GM23338 (cell line): ENCODE results near the gene TSHZ2. TPM values are rescaled to one million over a fixed set of nuclear protein-coding genes. Genes with fewer than 3 reads are reported as not detected.

Experiments used
- ATAC-seq: fragments of 200-7000 bp; cut with Tn5 transposase; 3 replicates; pipeline ENCODE4 v1.9.1; 2020
- DNase-seq: peaks from one replicate; pipeline ENCODE4 v3.0.0-alpha.2; 2015; ENCODE audit warnings: low spot score
- H2AFZ ChIP-seq: fragments of 200-600 bp; sonication (generic); 2 replicates; pipeline ENCODE4 v1.8.0; 2016; ENCODE audit warnings: antibody characterized with exemption, mild to moderate bottlenecking, moderate library complexity
- H3F3A ChIP-seq: fragments of 200-600 bp; sonication (generic); replicated peaks from 2 replicates; pipeline ENCODE4 v1.8.0; 2017; ENCODE audit warnings: antibody characterized with exemption, mixed run types, low read depth
- H3K27ac ChIP-seq: fragments of 200-600 bp; sonication (generic); 2 replicates; pipeline ENCODE4 v1.6.1; 2016; ENCODE audit warnings: low read depth
- H3K27me3 ChIP-seq: fragments of 200-600 bp; sonication (generic); 2 replicates; pipeline ENCODE4 v1.8.0; 2016; ENCODE audit warnings: mild to moderate bottlenecking, mixed run types, moderate library complexity; ENCODE audit not compliant: insufficient read depth
- H3K36me3 ChIP-seq: fragments of 200-600 bp; sonication (generic); 2 replicates; pipeline ENCODE4 v1.8.0; 2016; ENCODE audit warnings: mild to moderate bottlenecking; ENCODE audit not compliant: insufficient read depth
- H3K4me1 ChIP-seq: fragments of 200-600 bp; sonication (generic); 2 replicates; pipeline ENCODE4 v1.8.0; 2016; ENCODE audit warnings: mild to moderate bottlenecking, moderate library complexity; ENCODE audit not compliant: insufficient read depth
- H3K4me2 ChIP-seq: fragments of 200-600 bp; sonication (generic); 2 replicates; pipeline ENCODE4 v1.7.1; 2017; ENCODE audit warnings: mixed run types
- H3K4me3 ChIP-seq: fragments of 200-600 bp; sonication (generic); 2 replicates; pipeline ENCODE4 v1.6.1; 2016; ENCODE audit warnings: mixed run types
- H3K79me2 ChIP-seq: fragments of 200-600 bp; sonication (generic); replicated peaks from 2 replicates; pipeline ENCODE4 v1.8.0; 2017; ENCODE audit warnings: mild to moderate bottlenecking; ENCODE audit not compliant: insufficient read depth
- H3K9me2 ChIP-seq: fragments of 200-600 bp; sonication (generic); 2 replicates; pipeline ENCODE4 v1.8.0; 2017; ENCODE audit not compliant: insufficient read depth
- H4K20me1 ChIP-seq: fragments of 200-600 bp; sonication (generic); replicated peaks from 2 replicates; pipeline ENCODE4 v1.8.0; 2017; ENCODE audit warnings: mild to moderate bottlenecking; ENCODE audit not compliant: insufficient read depth
- H3K27ac Mint-ChIP-seq: 2 replicates; pipeline ENCODE4 v1.8.0; 2020; ENCODE audit warnings: inconsistent platforms, mild to moderate bottlenecking, moderate library complexity, mixed read lengths
- H3K27me3 Mint-ChIP-seq: 3 replicates; pipeline ENCODE4 v1.8.0; 2022; ENCODE audit warnings: low read depth, mild to moderate bottlenecking, moderate library complexity, mixed read lengths, inconsistent platforms; ENCODE audit not compliant: insufficient read depth, poor library complexity
- H3K36me3 Mint-ChIP-seq: 3 replicates; pipeline ENCODE4 v1.8.0; 2021; ENCODE audit warnings: low read depth, mild to moderate bottlenecking, inconsistent platforms, moderate library complexity, mixed read lengths
- H3K4me1 Mint-ChIP-seq: 3 replicates; pipeline ENCODE4 v1.8.0; 2020; ENCODE audit warnings: mild to moderate bottlenecking, inconsistent platforms, mixed read lengths
- H3K4me3 Mint-ChIP-seq: 3 replicates; pipeline ENCODE4 v1.8.0; 2021; ENCODE audit warnings: moderate library complexity, mild to moderate bottlenecking, inconsistent platforms, mixed read lengths
- H3K9me3 Mint-ChIP-seq: 3 replicates; pipeline ENCODE4 v1.8.0; 2020; ENCODE audit warnings: moderate library complexity, mild to moderate bottlenecking, inconsistent platforms, mixed read lengths
- CREB1 ChIP-seq: fragments of 250-450 bp; sonication (Bioruptor Pico); IDR thresholded peaks from 2 replicates; pipeline ENCODE4 v1.5.0; 2020; ENCODE audit warnings: low read depth, mild to moderate bottlenecking, moderate library complexity
- EZH2phosphoT487 ChIP-seq: fragments of 200-600 bp; sonication (generic); IDR thresholded peaks from one replicate; pipeline ENCODE4 v1.8.1; 2018; ENCODE audit warnings: antibody characterized with exemption; ENCODE audit not compliant: unreplicated experiment
- POLR2AphosphoS5 ChIP-seq: IDR thresholded peaks from 2 replicates; pipeline ENCODE4 v1.6.1; 2016; ENCODE audit warnings: antibody characterized with exemption, low read depth
- STAT1 ChIP-seq: IDR thresholded peaks from one replicate; pipeline ENCODE4 v1.6.1; 2016; ENCODE audit warnings: antibody characterized with exemption; ENCODE audit not compliant: unreplicated experiment
- ZNF114 ChIP-seq: fragments of 250-450 bp; sonication (Bioruptor Pico); IDR thresholded peaks from 2 replicates; pipeline ENCODE4 v1.5.0; 2020; ENCODE audit warnings: mild to moderate bottlenecking, moderate library complexity
- polyA plus RNA-seq: library from polyadenylated mRNA; unstranded; fragments of >200 nt; fragmentation: Nextera tagmentation; extraction: Ambion mirVana; gene quantifications from 2 replicates; pipeline ENCODE4 v1.2.1, GENCODE V29; 2016
- total RNA-seq: library from RNA; depleted of rRNA; stranded (reverse); fragments of >200 nt; shearing (Covaris generic); gene quantifications from 2 replicates; pipeline ENCODE4 v1.2.3, GENCODE V29; 2014
- TF ChIP-seq, protein P1 (sequence below), 2 experiments: fragments of 200-600 bp in 1 of 2; sonication (generic) in 1 of 2; conservative IDR thresholded peaks; 2 replicates each; pipeline versions ENCODE4 v1.5.1 to v1.6.1; 2016 to 2017; ENCODE audit warnings: antibody characterized with exemption in 2 of 2, low read depth in 2 of 2, mild to moderate bottlenecking in 2 of 2, moderate library complexity in 1 of 2
- TF ChIP-seq, protein P2 (sequence below): fragments of 250-450 bp; sonication (Bioruptor Pico); IDR thresholded peaks from 2 replicates; pipeline ENCODE4 v1.5.0; 2020; ENCODE audit warnings: mild to moderate bottlenecking, moderate library complexity

TSHZ2 gene
- total and polyA plus RNA-seq, 2 experiments from 2014 or later: 0.49 to 1.3 TPM

DNA sequence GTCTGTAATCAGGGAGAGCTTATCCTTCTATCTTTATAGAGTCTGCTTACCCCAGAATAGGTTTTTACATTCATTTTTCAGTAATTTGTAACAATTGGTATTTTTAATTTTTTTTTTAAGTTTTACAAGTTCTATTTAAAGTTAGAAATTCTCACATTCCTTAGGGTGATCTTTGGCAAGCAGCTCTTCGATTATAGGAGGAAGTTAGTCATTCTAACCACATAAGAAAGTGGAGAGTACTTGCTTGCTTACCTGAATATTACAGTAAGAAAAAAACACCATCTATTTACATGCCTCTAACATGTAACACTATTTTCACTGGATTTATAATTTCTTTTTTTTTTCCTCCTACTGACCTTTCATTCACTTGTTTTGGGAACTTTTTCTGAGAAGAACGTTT lies 6.7 kb downstream of the TSHZ2 start:
- DNase-seq (no peak), ATAC-seq (no peak)
- Histone ChIP-seq H4K20me1 (no peaks in the 10 kb centered on the region), H3K4me2 (no peak overlapping the region), H3K27me3 (peaks cover 10% of the 10 kb centered on the region), H3K4me3 (no peak overlapping the region), H3F3A (no peaks in the 10 kb centered on the region), H2AFZ (no peak overlapping the region), H3K27ac (no peak overlapping the region), H3K79me2 (no peaks in the 10 kb centered on the region), H3K4me1 (peaks cover 11% of the 10 kb centered on the region), H3K9me2 (no peaks in the 10 kb centered on the region), H3K36me3 (no peaks in the 10 kb centered on the region)
- no peaks in the 10 kb centered on the region for H3K27me3 Mint-ChIP-seq
- no peak overlapping the region for H3K4me3 Mint-ChIP-seq
- peaks cover 17% of the 10 kb centered on the region for H3K4me1 Mint-ChIP-seq
- H3K9me3 Mint-ChIP-seq: no peaks in the 10 kb centered on the region
- no peak for TF ChIP-seq EZH2phosphoT487
- TF ChIP-seq CREB1 (CRISPR knock-in tag): no peak
- TF ChIP-seq, protein P1, sequence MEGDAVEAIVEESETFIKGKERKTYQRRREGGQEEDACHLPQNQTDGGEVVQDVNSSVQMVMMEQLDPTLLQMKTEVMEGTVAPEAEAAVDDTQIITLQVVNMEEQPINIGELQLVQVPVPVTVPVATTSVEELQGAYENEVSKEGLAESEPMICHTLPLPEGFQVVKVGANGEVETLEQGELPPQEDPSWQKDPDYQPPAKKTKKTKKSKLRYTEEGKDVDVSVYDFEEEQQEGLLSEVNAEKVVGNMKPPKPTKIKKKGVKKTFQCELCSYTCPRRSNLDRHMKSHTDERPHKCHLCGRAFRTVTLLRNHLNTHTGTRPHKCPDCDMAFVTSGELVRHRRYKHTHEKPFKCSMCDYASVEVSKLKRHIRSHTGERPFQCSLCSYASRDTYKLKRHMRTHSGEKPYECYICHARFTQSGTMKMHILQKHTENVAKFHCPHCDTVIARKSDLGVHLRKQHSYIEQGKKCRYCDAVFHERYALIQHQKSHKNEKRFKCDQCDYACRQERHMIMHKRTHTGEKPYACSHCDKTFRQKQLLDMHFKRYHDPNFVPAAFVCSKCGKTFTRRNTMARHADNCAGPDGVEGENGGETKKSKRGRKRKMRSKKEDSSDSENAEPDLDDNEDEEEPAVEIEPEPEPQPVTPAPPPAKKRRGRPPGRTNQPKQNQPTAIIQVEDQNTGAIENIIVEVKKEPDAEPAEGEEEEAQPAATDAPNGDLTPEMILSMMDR (conservative IDR thresholded peaks at IDR 0.05; ENCODE audit: low read depth in 2 of 2): no peak
- TF ChIP-seq POLR2AphosphoS5: no peak
- TF ChIP-seq ZNF114 (CRISPR knock-in tag): no peak
- TF ChIP-seq, protein P2, sequence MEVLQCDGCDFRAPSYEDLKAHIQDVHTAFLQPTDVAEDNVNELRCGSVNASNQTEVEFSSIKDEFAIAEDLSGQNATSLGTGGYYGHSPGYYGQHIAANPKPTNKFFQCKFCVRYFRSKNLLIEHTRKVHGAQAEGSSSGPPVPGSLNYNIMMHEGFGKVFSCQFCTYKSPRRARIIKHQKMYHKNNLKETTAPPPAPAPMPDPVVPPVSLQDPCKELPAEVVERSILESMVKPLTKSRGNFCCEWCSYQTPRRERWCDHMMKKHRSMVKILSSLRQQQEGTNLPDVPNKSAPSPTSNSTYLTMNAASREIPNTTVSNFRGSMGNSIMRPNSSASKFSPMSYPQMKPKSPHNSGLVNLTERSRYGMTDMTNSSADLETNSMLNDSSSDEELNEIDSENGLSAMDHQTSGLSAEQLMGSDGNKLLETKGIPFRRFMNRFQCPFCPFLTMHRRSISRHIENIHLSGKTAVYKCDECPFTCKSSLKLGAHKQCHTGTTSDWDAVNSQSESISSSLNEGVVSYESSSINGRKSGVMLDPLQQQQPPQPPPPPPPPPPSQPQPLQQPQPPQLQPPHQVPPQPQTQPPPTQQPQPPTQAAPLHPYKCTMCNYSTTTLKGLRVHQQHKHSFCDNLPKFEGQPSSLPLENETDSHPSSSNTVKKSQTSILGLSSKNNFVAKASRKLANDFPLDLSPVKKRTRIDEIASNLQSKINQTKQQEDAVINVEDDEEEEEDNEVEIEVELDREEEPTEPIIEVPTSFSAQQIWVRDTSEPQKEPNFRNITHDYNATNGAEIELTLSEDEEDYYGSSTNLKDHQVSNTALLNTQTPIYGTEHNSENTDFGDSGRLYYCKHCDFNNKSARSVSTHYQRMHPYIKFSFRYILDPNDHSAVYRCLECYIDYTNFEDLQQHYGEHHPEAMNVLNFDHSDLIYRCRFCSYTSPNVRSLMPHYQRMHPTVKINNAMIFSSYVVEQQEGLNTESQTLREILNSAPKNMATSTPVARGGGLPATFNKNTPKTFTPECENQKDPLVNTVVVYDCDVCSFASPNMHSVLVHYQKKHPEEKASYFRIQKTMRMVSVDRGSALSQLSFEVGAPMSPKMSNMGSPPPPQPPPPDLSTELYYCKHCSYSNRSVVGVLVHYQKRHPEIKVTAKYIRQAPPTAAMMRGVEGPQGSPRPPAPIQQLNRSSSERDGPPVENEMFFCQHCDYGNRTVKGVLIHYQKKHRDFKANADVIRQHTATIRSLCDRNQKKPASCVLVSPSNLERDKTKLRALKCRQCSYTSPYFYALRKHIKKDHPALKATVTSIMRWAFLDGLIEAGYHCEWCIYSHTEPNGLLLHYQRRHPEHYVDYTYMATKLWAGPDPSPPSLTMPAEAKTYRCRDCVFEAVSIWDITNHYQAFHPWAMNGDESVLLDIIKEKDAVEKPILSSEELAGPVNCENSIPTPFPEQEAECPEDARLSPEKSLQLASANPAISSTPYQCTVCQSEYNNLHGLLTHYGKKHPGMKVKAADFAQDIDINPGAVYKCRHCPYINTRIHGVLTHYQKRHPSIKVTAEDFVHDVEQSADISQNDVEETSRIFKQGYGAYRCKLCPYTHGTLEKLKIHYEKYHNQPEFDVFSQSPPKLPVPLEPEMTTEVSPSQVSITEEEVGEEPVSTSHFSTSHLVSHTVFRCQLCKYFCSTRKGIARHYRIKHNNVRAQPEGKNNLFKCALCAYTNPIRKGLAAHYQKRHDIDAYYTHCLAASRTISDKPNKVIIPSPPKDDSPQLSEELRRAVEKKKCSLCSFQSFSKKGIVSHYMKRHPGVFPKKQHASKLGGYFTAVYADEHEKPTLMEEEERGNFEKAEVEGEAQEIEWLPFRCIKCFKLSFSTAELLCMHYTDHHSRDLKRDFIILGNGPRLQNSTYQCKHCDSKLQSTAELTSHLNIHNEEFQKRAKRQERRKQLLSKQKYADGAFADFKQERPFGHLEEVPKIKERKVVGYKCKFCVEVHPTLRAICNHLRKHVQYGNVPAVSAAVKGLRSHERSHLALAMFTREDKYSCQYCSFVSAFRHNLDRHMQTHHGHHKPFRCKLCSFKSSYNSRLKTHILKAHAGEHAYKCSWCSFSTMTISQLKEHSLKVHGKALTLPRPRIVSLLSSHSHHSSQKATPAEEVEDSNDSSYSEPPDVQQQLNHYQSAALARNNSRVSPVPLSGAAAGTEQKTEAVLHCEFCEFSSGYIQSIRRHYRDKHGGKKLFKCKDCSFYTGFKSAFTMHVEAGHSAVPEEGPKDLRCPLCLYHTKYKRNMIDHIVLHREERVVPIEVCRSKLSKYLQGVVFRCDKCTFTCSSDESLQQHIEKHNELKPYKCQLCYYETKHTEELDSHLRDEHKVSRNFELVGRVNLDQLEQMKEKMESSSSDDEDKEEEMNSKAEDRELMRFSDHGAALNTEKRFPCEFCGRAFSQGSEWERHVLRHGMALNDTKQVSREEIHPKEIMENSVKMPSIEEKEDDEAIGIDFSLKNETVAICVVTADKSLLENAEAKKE (CRISPR knock-in tag): no peak
- TF ChIP-seq STAT1: no peak
- no peaks in the 10 kb centered on the region for H3K36me3 Mint-ChIP-seq
- no peak overlapping the region for H3K27ac Mint-ChIP-seq
